A549 treated with Hydrocortisone at 1 μM for 4 hours (cell line): ENCODE results near the gene RIMS4. TPM values are rescaled to one million over a fixed set of nuclear protein-coding genes. Genes with fewer than 3 reads are reported as not detected.

Experiments
- total RNA-seq: library from RNA; stranded (reverse); fragments of 200-300 nt; extraction: Qiagen RNA extraction; gene quantifications from 5 replicates; pipeline ENCODE4 v1.2.3, GENCODE V29; 2022

Gene RIMS4
- 1.5 to 2.0 TPM (median 1.8 TPM) in 5 replicates for total RNA-seq

GRCh38 chr20:44810391-44811149, at the start of gene RIMS4:
RIMS4 (minus strand) TSS chr20:44810546; CDS start chr20:44810271, 275 bp downstream.

DNA sequence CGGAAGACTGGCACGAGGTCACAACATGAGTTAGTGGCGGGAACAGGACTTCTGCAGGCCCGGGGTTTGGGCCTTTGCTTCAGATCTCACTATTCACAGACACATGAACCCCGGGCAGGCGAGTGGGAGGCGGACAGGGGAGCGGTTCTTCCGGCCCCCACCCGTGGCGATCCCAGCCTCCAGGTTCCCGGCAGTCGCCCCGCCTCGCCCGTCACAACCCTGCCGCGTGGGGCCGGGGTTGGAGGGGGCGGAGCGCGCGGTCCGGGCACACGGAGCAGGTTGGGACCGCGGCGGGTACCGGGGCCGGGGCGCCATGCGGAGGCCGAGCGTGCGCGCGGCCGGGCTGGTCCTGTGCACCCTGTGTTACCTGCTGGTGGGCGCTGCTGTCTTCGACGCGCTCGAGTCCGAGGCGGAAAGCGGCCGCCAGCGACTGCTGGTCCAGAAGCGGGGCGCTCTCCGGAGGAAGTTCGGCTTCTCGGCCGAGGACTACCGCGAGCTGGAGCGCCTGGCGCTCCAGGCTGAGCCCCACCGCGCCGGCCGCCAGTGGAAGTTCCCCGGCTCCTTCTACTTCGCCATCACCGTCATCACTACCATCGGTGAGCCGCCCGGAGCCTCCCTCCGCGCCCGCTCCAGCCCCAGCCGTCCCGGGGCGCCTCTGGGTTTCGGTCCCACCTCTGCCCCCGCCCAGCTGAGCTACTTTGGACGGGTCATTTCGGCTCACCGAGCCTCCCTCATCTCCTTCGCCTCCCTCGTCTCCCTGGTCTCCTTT, 64.6 kb downstream of the RIMS4 start, which contains the start of gene KCNK15:
Gene KCNK15, plus strand, starts transcription at position 268 of the 769 bp plus-strand sequence. Its CDS starts 46 bp downstream, at position 314.

GRCh38 chr20:44714701-44715498, 95.4 kb downstream of the RIMS4 start, which contains the start of gene CCN5:
CCN5 (plus strand) TSS chr20:44715369; CDS start chr20:44715391, 22 bp downstream.

Other genes starting within 250 kb of the RIMS4 start
- 30.5 to 38.0 TPM (median 37.5 TPM) in 5 replicates for gene PKIG, start 228.0 kb downstream of the RIMS4 start, total RNA-seq
- gene ADA, start 158.8 kb downstream of the RIMS4 start, total RNA-seq = 49.1 to 60.9 TPM (median 52.1 TPM) in 5 replicates
- 26.1 to 39.6 TPM (median 26.8 TPM) in 5 replicates for gene CCN5, start 95.2 kb downstream of the RIMS4 start, total RNA-seq
- gene KCNK15, start 64.7 kb downstream of the RIMS4 start, total RNA-seq = 0.31 to 0.72 TPM (median 0.53 TPM) in 5 replicates
- 188 to 221 TPM (median 199 TPM) in 5 replicates for gene YWHAB, start 75.2 kb upstream of the RIMS4 start, total RNA-seq
- 12.6 to 16.8 TPM (median 15.4 TPM) in 5 replicates for gene PABPC1L, start 99.5 kb upstream of the RIMS4 start, total RNA-seq
- 38.2 to 44.5 TPM (median 42.0 TPM) in 5 replicates for gene TOMM34, start 149.9 kb upstream of the RIMS4 start, total RNA-seq
- gene STK4, start 156.0 kb upstream of the RIMS4 start, total RNA-seq = 11.1 to 16.9 TPM (median 13.4 TPM) in 5 replicates